ENCODE results near the gene TOLLIP.
A peak's percentile ranks its signal among the peaks of the same experiment; 100 is the strongest.
"Not testable (repeated sequence)": the region's sequence is repeated elsewhere in the genome, so short reads cannot be mapped to it uniquely, and the experiment has no call there.

The TOLLIP gene

GRCh38 chr11:1309498-1310317 lies at the start of gene TOLLIP:
TOLLIP (minus strand) TSS chr11:1309632; CDS start chr11:1309498, 134 bp downstream.
- peak; percentile 36 to 63 for DNase-seq

GRCh38 chr11:1358931-1359330 lies 49.5 kb upstream of the TOLLIP start:
- not testable (repeated sequence) for DNase-seq

GRCh38 chr11:1358286-1358685 lies 48.9 kb upstream of the TOLLIP start:
- no peak for DNase-seq

DNA sequence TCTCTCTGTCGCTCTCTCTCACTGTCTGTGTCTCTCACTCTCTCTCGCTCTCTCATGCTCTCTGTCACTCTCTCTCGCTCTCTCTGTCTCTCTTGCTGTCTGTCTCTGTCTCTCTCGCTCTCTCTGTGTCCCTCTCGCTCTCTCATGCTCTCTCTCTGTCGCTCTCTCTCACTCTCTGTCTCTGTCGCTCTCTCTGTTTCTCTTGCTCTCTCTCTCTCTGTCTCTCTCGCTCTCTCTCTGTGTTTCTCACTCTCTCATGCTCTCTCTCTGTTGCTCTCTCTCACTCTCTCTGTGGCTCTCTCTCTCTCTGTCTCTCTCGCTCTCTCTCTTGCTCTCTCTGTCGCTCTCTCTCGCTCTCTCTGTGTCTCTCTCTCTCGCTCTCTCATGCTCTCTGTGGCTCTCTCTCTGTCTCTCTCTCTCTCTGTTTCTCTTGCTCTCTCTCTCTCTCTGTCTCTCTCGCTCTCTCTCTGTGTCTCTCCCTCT lies 47.1 kb upstream of the TOLLIP start:
- DNase-seq, result no peak

DNA sequence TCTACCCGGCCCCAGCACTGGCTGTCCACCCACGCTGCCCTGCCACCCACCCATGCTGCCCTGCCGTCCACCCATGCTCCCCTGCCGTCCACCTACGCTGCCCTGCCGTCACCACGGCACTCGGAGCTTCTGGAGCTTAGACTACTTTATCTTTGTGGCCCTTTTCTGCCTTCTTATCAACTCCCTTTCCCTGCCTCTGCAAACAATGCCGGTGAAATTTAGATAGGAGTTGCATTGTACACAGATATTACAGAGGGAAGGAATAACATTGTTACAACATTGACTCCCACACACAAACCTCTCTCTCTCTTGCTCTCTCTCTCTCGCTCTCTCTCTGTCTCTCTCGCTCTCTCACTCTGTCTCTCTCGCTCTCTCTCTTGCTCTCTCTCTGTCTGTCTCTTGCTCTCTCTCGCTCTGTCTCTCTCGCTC lies 46.6 kb upstream of the TOLLIP start:
- DNase-seq, result no peak

DNA sequence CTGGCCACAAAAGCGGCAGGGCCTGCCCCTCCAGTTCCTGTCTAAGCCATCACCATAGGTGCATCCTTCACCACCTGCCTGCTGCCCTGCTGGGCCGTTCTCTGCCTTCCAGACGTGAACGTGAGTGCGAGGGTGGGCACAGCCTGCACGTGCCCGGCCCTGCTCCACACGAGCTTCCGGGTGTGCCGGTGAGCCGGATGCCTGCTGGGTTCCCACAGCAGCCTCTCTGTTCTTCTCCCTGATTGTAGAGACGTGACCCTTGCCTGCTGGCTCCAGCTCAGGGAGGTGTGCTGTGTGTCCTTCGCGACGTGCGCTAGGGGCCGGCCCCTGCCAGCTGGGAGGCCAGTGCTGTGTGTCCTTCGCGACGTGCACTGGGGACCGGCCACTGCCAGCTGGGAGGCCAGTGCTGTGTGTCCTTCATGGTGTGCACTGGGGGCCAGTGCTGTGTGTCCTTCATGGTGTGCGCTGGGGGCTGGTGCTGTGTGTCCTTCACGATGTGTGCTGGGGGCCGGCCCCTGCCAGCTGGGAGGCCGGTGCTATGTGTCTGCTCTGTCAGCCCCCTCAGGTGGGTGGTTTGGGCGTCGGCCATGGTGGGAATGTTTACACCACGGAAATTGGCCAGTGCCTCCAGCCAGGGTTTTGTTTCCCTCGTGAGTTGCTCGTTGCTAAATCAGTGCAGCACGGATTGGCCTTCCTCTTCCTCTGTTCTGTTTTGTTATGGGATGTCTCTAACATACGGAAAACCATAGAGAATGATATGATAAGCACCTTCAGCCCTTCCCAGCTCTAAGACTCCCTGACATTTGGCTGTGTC lies 44.9 kb upstream of the TOLLIP start:
- DNase-seq, result no peak

GRCh38 chr11:1353383-1354124 lies 44.1 kb upstream of the TOLLIP start:
- DNase-seq, result no peak

- no peak for DNase-seq
Observed at GRCh38 chr11:1352696-1353382, 43.4 kb upstream of the TOLLIP start.

GRCh38 chr11:1351278-1351937 lies 42.0 kb upstream of the TOLLIP start:
- DNase-seq, result peak in 1 of 2 experiments; percentile 32

GRCh38 chr11:1350086-1350725 lies 40.8 kb upstream of the TOLLIP start:
- DNase-seq, result no peak

DNA sequence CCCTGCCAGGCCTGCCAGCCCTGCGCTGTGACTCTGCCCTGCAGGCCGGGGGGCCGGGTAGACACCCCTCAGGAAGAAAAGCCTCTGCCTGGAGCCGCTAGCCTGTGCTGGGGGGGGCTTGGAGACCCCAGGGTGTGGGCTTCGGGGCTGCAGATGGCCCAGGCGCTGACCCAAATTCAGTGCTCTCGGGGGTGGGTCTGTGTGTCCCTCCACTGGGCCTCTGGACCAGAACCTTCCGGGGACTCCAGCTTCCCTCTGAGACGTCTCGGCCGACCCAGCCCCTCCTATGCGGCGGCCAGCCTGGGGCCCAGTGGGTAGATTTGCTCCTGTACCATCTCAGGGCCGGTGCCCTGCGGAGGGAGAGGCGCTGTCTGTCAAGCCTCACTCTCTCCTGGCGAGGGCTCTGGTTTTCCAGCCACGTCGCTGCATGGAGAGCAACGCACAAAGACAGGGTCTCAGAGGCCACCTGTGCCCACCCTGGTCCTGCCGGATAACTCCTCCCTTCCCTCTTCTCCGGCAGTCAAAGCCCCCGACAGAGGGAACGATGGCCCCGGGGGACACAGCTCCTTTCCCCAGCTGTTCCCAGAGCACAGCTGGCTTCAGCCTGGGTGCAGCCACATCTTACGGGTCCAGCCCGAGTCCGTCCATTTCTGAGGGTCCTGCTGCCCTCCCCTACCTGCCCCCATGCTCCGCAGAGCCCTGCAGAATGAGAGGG lies 40.1 kb upstream of the TOLLIP start:
- DNase-seq, result no peak

- no peak for DNase-seq
Observed at GRCh38 chr11:1348796-1349326, 39.4 kb upstream of the TOLLIP start.

DNA sequence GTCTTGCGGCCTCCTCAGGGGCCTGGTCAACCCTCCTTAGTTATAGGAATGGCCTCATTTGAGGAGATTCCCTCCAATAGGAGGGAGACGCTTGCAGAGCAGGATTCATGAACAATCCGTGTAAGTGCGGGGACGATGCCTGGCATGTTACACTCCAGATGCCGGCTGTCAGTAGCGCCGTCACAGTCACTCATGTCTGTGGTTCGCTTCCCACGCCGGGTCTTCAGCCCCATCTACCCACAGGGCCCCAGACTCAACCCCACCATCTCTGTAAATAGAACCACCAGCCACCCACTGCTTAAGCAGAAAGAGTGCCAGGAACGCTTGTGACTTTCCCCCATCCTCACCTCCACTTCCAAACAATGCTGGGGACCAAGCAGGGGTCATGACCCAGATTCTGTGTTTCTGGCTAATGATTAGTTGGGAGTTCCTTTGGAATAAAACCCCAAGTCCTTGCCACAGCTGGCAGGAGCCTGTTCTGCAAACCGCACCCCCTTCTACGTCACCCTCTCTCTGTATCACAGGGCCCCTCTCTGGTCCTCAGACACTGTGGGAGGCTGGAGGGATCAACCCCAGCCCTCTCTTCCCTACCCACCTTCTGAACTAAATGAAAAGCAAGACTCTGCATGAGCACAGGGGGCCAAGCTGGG lies 38.8 kb upstream of the TOLLIP start:
- no peak for DNase-seq

- DNase-seq, result not testable (repeated sequence)
Observed at GRCh38 chr11:1347411-1347999, 38.1 kb upstream of the TOLLIP start.

- no peak for DNase-seq
Observed at GRCh38 chr11:1346669-1347390, 37.4 kb upstream of the TOLLIP start.

DNA sequence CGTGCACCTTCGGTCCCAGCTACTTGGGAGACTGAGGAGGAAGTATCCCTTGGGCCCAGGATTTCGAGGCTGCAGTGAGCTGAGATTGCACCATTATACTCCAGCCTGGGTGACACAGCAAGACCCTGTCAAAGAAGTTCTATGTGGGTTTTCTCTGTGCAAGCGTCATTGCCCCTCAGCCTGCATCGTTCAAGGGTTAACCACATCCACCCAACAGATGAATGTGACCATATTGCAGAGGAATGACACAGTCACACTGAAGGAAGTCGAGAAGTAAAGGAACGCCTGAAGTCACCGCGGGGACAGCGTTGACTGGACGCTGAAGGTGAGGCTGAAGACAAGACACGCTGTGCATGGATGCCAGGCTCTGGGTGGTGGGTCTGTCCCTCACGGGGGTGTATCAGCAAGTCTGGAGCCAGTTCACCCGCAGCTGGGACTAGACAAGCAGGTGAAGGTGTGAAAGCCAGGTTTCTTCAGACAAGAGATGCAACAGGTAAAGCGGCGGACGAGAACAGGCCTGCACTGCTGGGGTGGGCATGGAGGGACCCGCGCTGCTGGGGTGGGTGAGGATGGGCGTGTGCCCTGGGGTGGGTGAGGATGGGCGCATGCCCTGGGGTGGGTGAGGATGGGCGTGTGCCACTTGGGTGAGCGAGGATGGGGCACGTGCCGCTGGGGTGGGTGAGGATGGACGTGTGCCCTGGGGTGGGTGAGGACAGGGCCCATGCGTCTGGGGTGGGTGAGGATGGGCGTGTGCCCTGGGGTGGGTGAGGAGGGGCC lies 36.5 kb upstream of the TOLLIP start:
- no peak for DNase-seq

DNA sequence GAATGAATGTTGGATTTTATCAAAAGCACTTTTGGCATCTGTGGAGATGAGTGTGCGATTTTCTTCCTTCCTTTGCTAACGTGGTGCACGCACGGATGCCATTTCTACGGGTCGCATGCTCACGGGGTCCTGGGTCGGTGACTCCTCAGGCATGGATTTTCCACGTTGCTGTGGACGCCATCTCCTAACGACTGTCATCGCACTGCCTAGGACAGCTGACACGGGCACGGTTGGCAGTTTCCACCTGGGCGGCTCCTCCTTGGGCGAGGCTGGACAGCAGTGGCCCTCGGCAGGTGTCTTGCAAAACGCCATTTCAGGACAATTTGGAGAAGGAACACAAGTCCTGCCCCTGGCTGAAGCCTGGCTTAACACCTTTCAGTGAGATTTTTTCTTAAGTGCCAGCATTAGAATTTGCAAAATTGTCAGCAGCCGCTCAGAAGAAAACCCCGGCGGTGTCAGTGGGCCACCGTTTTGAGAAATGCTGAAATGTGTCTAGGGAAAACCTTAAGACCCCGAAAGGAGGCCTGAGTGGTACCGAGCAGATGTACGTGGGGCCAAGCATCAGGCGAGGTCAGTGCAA lies 34.7 kb upstream of the TOLLIP start:
- no peak for DNase-seq

Data from SHP77 (cell line).